ENCODE results near the gene CACNA1B.

The CACNA1B gene

GRCh38 chr9:138061631-138062030 is 184.0 kb downstream of the CACNA1B start:
- no peak for DNase-seq

GRCh38 chr9:138062196-138062595 is 184.6 kb downstream of the CACNA1B start:
- no peak for DNase-seq

- no peak for DNase-seq
Observed at GRCh38 chr9:138063033-138063432, 185.5 kb downstream of the CACNA1B start.

GRCh38 chr9:138063785-138064184 is 186.2 kb downstream of the CACNA1B start:
- DNase-seq, result no peak

GRCh38 chr9:138064547-138064946 is 187.0 kb downstream of the CACNA1B start:
- no peak for DNase-seq

- DNase-seq, result no peak
Observed at GRCh38 chr9:138065287-138065686, 187.7 kb downstream of the CACNA1B start.

- DNase-seq, result no peak
Observed at GRCh38 chr9:138066049-138066448, 188.5 kb downstream of the CACNA1B start.

GRCh38 chr9:138067613-138068367 is 190.2 kb downstream of the CACNA1B start:
- no peak for DNase-seq

GRCh38 chr9:138068601-138069035 is 191.0 kb downstream of the CACNA1B start:
- DNase-seq, result no peak

GRCh38 chr9:138069731-138070456 is 192.3 kb downstream of the CACNA1B start:
- no peak for DNase-seq

GRCh38 chr9:138070815-138071214 is 193.2 kb downstream of the CACNA1B start:
- DNase-seq, result no peak

- DNase-seq, result no peak
Observed at GRCh38 chr9:138071292-138071691, 193.7 kb downstream of the CACNA1B start.

- DNase-seq, result no peak
Observed at GRCh38 chr9:138071731-138072130, 194.1 kb downstream of the CACNA1B start.

- no peak for DNase-seq
Observed at GRCh38 chr9:138072161-138072842, 194.7 kb downstream of the CACNA1B start.

GRCh38 chr9:138072897-138073296 is 195.3 kb downstream of the CACNA1B start:
- DNase-seq, result no peak

GRCh38 chr9:138073408-138073807 is 195.8 kb downstream of the CACNA1B start:
- no peak for DNase-seq

- DNase-seq, result no peak
Observed at GRCh38 chr9:138073808-138074207, 196.2 kb downstream of the CACNA1B start.

GRCh38 chr9:138074516-138074915 is 196.9 kb downstream of the CACNA1B start:
- no peak for DNase-seq

- no peak for DNase-seq
Observed at GRCh38 chr9:138075496-138075895, 197.9 kb downstream of the CACNA1B start.

- DNase-seq, result no peak
Observed at GRCh38 chr9:138075961-138076649, 198.5 kb downstream of the CACNA1B start.

GRCh38 chr9:138076650-138077009 is 199.0 kb downstream of the CACNA1B start:
- no peak for DNase-seq

GRCh38 chr9:138077126-138077525 is 199.5 kb downstream of the CACNA1B start:
- DNase-seq, result no peak

- DNase-seq, result no peak
Observed at GRCh38 chr9:138077898-138078540, 200.4 kb downstream of the CACNA1B start.
